Loucy (cell line): ENCODE results near the gene KCNC4.
A peak's percentile ranks its signal among the peaks of the same experiment; 100 is the strongest.

Experiments used
- H2AFZ ChIP-seq: fragments of 200-600 bp; sonication (generic); 2 replicates; pipeline ENCODE4 v1.6.0; 2016; ENCODE audit warnings: antibody characterized with exemption, mild to moderate bottlenecking, low read length, moderate library complexity
- H3F3A ChIP-seq: fragments of 200-600 bp; 2 replicates; pipeline ENCODE4 v1.6.0; 2016; ENCODE audit warnings: antibody characterized with exemption, low read depth, mild to moderate bottlenecking
- H3K27me3 ChIP-seq: fragments of 200-600 bp; sonication (generic); 2 replicates; pipeline ENCODE4 v1.6.1; 2014; ENCODE audit warnings: low read length, mild to moderate bottlenecking; ENCODE audit not compliant: insufficient read depth, poor library complexity, severe bottlenecking
- H3K36me3 ChIP-seq: fragments of 200-600 bp; sonication (generic); 2 replicates; pipeline ENCODE4 v1.6.1; 2016; ENCODE audit warnings: low read length; ENCODE audit not compliant: insufficient read depth
- H3K4me1 ChIP-seq: fragments of 200-600 bp; sonication (generic); 2 replicates; pipeline ENCODE4 v1.5.1; 2014; ENCODE audit warnings: low read length, mild to moderate bottlenecking; ENCODE audit not compliant: insufficient read depth, poor library complexity, severe bottlenecking
- H3K4me2 ChIP-seq: fragments of 200-600 bp; sonication (generic); 2 replicates; pipeline ENCODE4 v1.6.0; 2014; ENCODE audit warnings: antibody characterized with exemption, low read length, low read depth, mild to moderate bottlenecking; ENCODE audit not compliant: poor library complexity, severe bottlenecking
- H3K4me3 ChIP-seq: fragments of 200-600 bp; sonication (generic); 2 replicates; pipeline ENCODE4 v1.5.1; 2014; ENCODE audit warnings: low read length, mild to moderate bottlenecking, mixed read lengths; ENCODE audit not compliant: poor library complexity, severe bottlenecking
- H3K79me2 ChIP-seq: fragments of 200-600 bp; sonication (generic); 2 replicates; pipeline ENCODE4 v1.6.1; 2014; ENCODE audit warnings: low read length; ENCODE audit not compliant: insufficient read depth
- H3K9ac ChIP-seq: fragments of 200-600 bp; sonication (generic); 2 replicates; pipeline ENCODE4 v1.6.0; 2014; ENCODE audit warnings: mild to moderate bottlenecking, low read depth, low read length, moderate library complexity; ENCODE audit not compliant: poor library complexity, severe bottlenecking
- H3K9me2 ChIP-seq: fragments of 200-600 bp; sonication (generic); replicated peaks from 2 replicates; pipeline ENCODE4 v1.6.1; 2016; ENCODE audit warnings: low read depth, low read length, mixed read lengths
- H3K9me3 ChIP-seq: fragments of 200-600 bp; sonication (generic); 2 replicates; pipeline ENCODE4 v1.6.1; 2014; ENCODE audit warnings: mild to moderate bottlenecking, antibody characterized with exemption, low read length, low read depth; ENCODE audit not compliant: insufficient read depth
- H4K20me1 ChIP-seq: fragments of 200-600 bp; sonication (generic); 2 replicates; pipeline ENCODE4 v1.6.0; 2014; ENCODE audit warnings: antibody characterized with exemption, low read length, mild to moderate bottlenecking; ENCODE audit not compliant: insufficient read depth, poor library complexity, severe bottlenecking
- EZH2phosphoT487 ChIP-seq: fragments of 200-600 bp; IDR thresholded peaks from 2 replicates; pipeline ENCODE4 v1.6.1; 2018; ENCODE audit warnings: antibody characterized with exemption, mild to moderate bottlenecking, moderate library complexity, borderline replicate concordance
- TF ChIP-seq, protein P1 (sequence below): fragments of 200-600 bp; sonication (generic); conservative IDR thresholded peaks from 2 replicates; pipeline ENCODE4 v1.5.1; 2014; ENCODE audit warnings: mild to moderate bottlenecking, antibody characterized with exemption, low read length

KCNC4 gene

DNA sequence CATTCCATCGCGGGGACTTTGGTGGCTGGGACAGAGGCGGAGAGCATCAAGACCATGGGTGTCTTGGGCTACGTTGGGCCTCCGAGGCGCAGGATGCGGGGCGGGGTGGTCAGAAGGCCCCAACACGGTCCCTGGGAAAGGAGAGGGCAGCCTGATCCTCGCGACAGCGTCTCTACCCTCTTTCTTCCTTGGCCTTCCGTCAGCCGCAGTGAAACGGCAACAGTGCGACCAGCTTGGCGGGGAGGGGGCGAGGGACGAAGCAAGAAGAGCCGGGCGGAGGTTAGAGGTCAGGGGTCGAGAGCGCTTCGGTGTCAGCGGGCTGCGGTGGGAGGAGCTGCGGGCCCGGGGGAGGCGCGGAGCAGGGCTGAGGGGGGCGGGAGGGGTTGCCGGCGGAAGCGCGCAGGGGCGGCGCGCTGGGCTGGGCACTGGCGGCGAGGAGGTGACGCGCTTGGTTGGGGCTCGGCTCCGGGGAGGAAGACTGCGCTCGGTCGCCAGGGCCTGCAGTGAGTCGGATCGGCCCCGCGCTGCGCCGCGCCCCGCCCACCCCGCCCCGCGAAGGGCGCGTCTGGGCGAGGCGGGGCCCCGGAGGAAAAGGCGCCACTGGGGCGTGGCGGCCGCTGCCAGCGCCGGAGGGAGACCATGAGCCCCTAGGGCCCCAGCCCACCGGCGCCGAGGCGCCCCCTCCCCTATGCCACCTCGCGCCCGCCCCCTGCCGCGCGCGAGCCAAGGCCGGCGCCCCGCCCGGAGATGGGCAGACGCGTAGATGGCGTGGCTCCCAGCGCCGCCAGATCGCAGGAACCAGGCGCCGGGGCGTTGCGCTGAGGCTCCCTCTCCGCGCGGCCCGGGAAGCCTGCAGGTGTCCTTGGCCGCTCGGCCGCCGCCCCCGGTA is at the start of gene KCNC4:
Gene KCNC4 (plus strand): TSS at position 600 of the 889 bp plus-strand sequence. CDS start 1,186 bp downstream, outside the sequence.
- Histone ChIP-seq H2AFZ (peak within 1 kb of the TSS; percentile 91), H3K36me3 (no peaks in the 10 kb centered on the region), H3K27me3 (peaks cover 4% of the 10 kb centered on the region), H3K4me2 (peak within 1 kb of the TSS; percentile 87), H3K4me3 (peak within 1 kb of the TSS; percentile 80), H3K9ac (peak within 1 kb of the TSS; percentile 62), H3K9me2 (no peaks in the 10 kb centered on the region), H3F3A (no peaks in the 10 kb centered on the region), H3K79me2 (no peaks in the 10 kb centered on the region), H3K9me3 (no peaks in the 10 kb centered on the region), H4K20me1 (no peaks in the 10 kb centered on the region), H3K4me1 (peaks cover 10% of the 10 kb centered on the region)
- TF ChIP-seq EZH2phosphoT487, result no peak

DNA sequence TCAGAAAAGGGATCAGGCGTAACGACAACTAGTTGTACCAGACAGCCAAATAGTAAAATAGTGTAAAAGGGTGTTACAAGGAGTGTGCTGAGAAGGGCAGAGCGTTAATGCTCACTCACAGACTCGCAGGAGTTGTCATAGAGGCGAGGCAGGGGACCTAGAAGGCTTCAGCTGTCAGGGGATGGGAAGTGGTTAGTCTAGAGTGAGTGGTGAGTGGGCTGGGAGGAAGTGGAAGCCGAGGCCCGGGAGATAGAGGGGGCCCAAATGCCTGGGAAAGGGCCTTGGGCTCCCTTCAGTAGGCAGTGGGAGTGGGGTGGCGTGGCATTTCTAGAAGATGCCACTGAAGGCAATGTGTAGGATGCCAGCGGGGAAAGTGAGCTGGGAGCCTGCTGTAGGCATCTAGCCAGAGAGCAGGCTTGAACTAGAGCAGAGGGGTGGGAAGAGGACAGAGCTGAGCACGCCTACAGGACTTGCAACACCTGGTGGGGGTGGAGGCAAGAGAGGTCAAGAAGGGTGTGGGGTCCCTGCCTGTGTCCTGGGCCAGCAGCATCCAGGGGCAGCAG is 49.5 kb upstream of the KCNC4 start:
- no peaks in the 10 kb centered on the region for H4K20me1 ChIP-seq
- H3K4me3 ChIP-seq, result no peak overlapping the region
- no peak overlapping the region for H3K4me2 ChIP-seq
- no peak for TF ChIP-seq EZH2phosphoT487
- TF ChIP-seq, protein P1, sequence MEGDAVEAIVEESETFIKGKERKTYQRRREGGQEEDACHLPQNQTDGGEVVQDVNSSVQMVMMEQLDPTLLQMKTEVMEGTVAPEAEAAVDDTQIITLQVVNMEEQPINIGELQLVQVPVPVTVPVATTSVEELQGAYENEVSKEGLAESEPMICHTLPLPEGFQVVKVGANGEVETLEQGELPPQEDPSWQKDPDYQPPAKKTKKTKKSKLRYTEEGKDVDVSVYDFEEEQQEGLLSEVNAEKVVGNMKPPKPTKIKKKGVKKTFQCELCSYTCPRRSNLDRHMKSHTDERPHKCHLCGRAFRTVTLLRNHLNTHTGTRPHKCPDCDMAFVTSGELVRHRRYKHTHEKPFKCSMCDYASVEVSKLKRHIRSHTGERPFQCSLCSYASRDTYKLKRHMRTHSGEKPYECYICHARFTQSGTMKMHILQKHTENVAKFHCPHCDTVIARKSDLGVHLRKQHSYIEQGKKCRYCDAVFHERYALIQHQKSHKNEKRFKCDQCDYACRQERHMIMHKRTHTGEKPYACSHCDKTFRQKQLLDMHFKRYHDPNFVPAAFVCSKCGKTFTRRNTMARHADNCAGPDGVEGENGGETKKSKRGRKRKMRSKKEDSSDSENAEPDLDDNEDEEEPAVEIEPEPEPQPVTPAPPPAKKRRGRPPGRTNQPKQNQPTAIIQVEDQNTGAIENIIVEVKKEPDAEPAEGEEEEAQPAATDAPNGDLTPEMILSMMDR, result no peak
- no peak overlapping the region for H3K9ac ChIP-seq
- no peaks in the 10 kb centered on the region for H3K4me1 ChIP-seq
- no peaks in the 10 kb centered on the region for H3K9me3 ChIP-seq
- H3F3A ChIP-seq, result no peaks in the 10 kb centered on the region
- H3K27me3 ChIP-seq, result no peaks in the 10 kb centered on the region
- no peaks in the 10 kb centered on the region for H3K9me2 ChIP-seq
- no peaks in the 10 kb centered on the region for H3K79me2 ChIP-seq
- no peak overlapping the region for H2AFZ ChIP-seq
- H3K36me3 ChIP-seq, result no peaks in the 10 kb centered on the region

GRCh38 chr1:110161165-110161564 is 48.9 kb upstream of the KCNC4 start:
- Histone ChIP-seq H3K36me3 (no peaks in the 10 kb centered on the region), H3K79me2 (no peaks in the 10 kb centered on the region), H3K9me2 (no peaks in the 10 kb centered on the region), H2AFZ (no peak overlapping the region), H3K9me3 (no peaks in the 10 kb centered on the region), H4K20me1 (no peaks in the 10 kb centered on the region), H3K9ac (no peak overlapping the region), H3K27me3 (no peaks in the 10 kb centered on the region), H3F3A (no peaks in the 10 kb centered on the region), H3K4me2 (no peak overlapping the region), H3K4me3 (no peak overlapping the region), H3K4me1 (no peaks in the 10 kb centered on the region)
- TF ChIP-seq, protein P1, result no peak
- TF ChIP-seq EZH2phosphoT487, result no peak
